ENCODE data around the gene ANKRD33B.
A peak's percentile ranks its signal among the peaks of the same experiment; 100 is the strongest.
"Not testable (repeated sequence)": the region's sequence is repeated elsewhere in the genome, so short reads cannot be mapped to it uniquely, and the experiment has no call there.

ANKRD33B gene

GRCh38 chr5:10574879-10575278 is 11.0 kb downstream of the ANKRD33B start:
- not testable (repeated sequence) for H3K9me3 Mint-ChIP-seq; H3K27ac Mint-ChIP-seq; H3K27me3 Mint-ChIP-seq (ENCODE audit: low read depth); H3K4me3 Mint-ChIP-seq; DNase-seq (ENCODE audit: low spot score); H3K36me3 Mint-ChIP-seq (ENCODE audit: low read depth)
- peaks cover 23% of the 10 kb centered on the region for H3K4me1 Mint-ChIP-seq (ENCODE audit: low read depth)

- Mint-ChIP-seq H3K27ac (peak overlapping the region; percentile 52), H3K27me3 (ENCODE audit: low read depth) (no peaks in the 10 kb centered on the region), H3K36me3 (ENCODE audit: low read depth) (peaks cover 3% of the 10 kb centered on the region), H3K9me3 (no peaks in the 10 kb centered on the region), H3K4me3 (no peak overlapping the region), H3K4me1 (ENCODE audit: low read depth) (peaks cover 29% of the 10 kb centered on the region)
- no peak for DNase-seq (ENCODE audit: low spot score)
Observed at GRCh38 chr5:10576121-10576789, 12.4 kb downstream of the ANKRD33B start.

GRCh38 chr5:10576790-10577189 is 12.9 kb downstream of the ANKRD33B start:
- Mint-ChIP-seq H3K9me3 (no peaks in the 10 kb centered on the region), H3K4me3 (no peak overlapping the region), H3K36me3 (ENCODE audit: low read depth) (peaks cover 3% of the 10 kb centered on the region), H3K27ac (no peak overlapping the region), H3K27me3 (ENCODE audit: low read depth) (no peaks in the 10 kb centered on the region), H3K4me1 (ENCODE audit: low read depth) (peaks cover 31% of the 10 kb centered on the region)
- DNase-seq (ENCODE audit: low spot score) = no peak

GRCh38 chr5:10577371-10578292 is 13.8 kb downstream of the ANKRD33B start:
- Mint-ChIP-seq H3K27ac (no peak overlapping the region), H3K4me1 (ENCODE audit: low read depth) (peaks cover 32% of the 10 kb centered on the region)

GRCh38 chr5:10578293-10578665 is 14.4 kb downstream of the ANKRD33B start:
- no peaks in the 10 kb centered on the region for H3K27me3 Mint-ChIP-seq (ENCODE audit: low read depth)
- H3K27ac Mint-ChIP-seq = no peak overlapping the region
- no peaks in the 10 kb centered on the region for H3K9me3 Mint-ChIP-seq
- no peaks in the 10 kb centered on the region for H3K36me3 Mint-ChIP-seq (ENCODE audit: low read depth)
- no peak overlapping the region for H3K4me3 Mint-ChIP-seq
- peaks cover 33% of the 10 kb centered on the region for H3K4me1 Mint-ChIP-seq (ENCODE audit: low read depth)
- DNase-seq (ENCODE audit: low spot score) = no peak

More at GRCh38 chr5:10577371-10578292, 13.8 kb downstream of the ANKRD33B start:
- H3K9me3 Mint-ChIP-seq = no peaks in the 10 kb centered on the region
- no peak overlapping the region for H3K4me3 Mint-ChIP-seq
- no peaks in the 10 kb centered on the region for H3K27me3 Mint-ChIP-seq (ENCODE audit: low read depth)
- DNase-seq (ENCODE audit: low spot score) = no peak
- peaks cover 3% of the 10 kb centered on the region for H3K36me3 Mint-ChIP-seq (ENCODE audit: low read depth)

GRCh38 chr5:10578869-10579268 is 15.0 kb downstream of the ANKRD33B start:
- Mint-ChIP-seq H3K9me3 (no peaks in the 10 kb centered on the region), H3K36me3 (ENCODE audit: low read depth) (no peaks in the 10 kb centered on the region), H3K4me3 (no peak overlapping the region), H3K27ac (no peak overlapping the region), H3K4me1 (ENCODE audit: low read depth) (peaks cover 37% of the 10 kb centered on the region), H3K27me3 (ENCODE audit: low read depth) (peaks cover 3% of the 10 kb centered on the region)
- no peak for DNase-seq (ENCODE audit: low spot score)

- peaks cover 1% of the 10 kb centered on the region for H3K36me3 Mint-ChIP-seq (ENCODE audit: low read depth)
- no peaks in the 10 kb centered on the region for H3K9me3 Mint-ChIP-seq
- no peak overlapping the region for H3K27ac Mint-ChIP-seq
- H3K27me3 Mint-ChIP-seq (ENCODE audit: low read depth) = peaks cover 4% of the 10 kb centered on the region
- peaks cover 42% of the 10 kb centered on the region for H3K4me1 Mint-ChIP-seq (ENCODE audit: low read depth)
- peak overlapping the region; percentile 9 for H3K4me3 Mint-ChIP-seq
- DNase-seq (ENCODE audit: low spot score) = no peak
Observed at GRCh38 chr5:10579536-10580521, 16.0 kb downstream of the ANKRD33B start.

- H3K4me3 Mint-ChIP-seq = no peak overlapping the region
- peaks cover 5% of the 10 kb centered on the region for H3K27me3 Mint-ChIP-seq (ENCODE audit: low read depth)
- no peak overlapping the region for H3K27ac Mint-ChIP-seq
- no peak for DNase-seq (ENCODE audit: low spot score)
- no peaks in the 10 kb centered on the region for H3K9me3 Mint-ChIP-seq
- peaks cover 47% of the 10 kb centered on the region for H3K4me1 Mint-ChIP-seq (ENCODE audit: low read depth)
- H3K36me3 Mint-ChIP-seq (ENCODE audit: low read depth) = peaks cover 2% of the 10 kb centered on the region
Observed at GRCh38 chr5:10580531-10581423, 16.9 kb downstream of the ANKRD33B start.

GRCh38 chr5:10581424-10581748 is 17.5 kb downstream of the ANKRD33B start:
- no peak for DNase-seq (ENCODE audit: low spot score)
- H3K27ac Mint-ChIP-seq = no peak overlapping the region
- peaks cover 5% of the 10 kb centered on the region for H3K27me3 Mint-ChIP-seq (ENCODE audit: low read depth)
- H3K4me3 Mint-ChIP-seq = no peak overlapping the region
- H3K36me3 Mint-ChIP-seq (ENCODE audit: low read depth) = peaks cover 2% of the 10 kb centered on the region
- peaks cover 43% of the 10 kb centered on the region for H3K4me1 Mint-ChIP-seq (ENCODE audit: low read depth)
- H3K9me3 Mint-ChIP-seq = no peaks in the 10 kb centered on the region

GRCh38 chr5:10581867-10582511 is 18.1 kb downstream of the ANKRD33B start:
- H3K36me3 Mint-ChIP-seq (ENCODE audit: low read depth) = peaks cover 2% of the 10 kb centered on the region
- H3K27ac Mint-ChIP-seq = no peak overlapping the region
- H3K27me3 Mint-ChIP-seq (ENCODE audit: low read depth) = peaks cover 5% of the 10 kb centered on the region
- no peaks in the 10 kb centered on the region for H3K9me3 Mint-ChIP-seq
- DNase-seq (ENCODE audit: low spot score) = no peak
- no peak overlapping the region for H3K4me3 Mint-ChIP-seq
- H3K4me1 Mint-ChIP-seq (ENCODE audit: low read depth) = peaks cover 39% of the 10 kb centered on the region

GRCh38 chr5:10582512-10582897 is 18.6 kb downstream of the ANKRD33B start:
- Mint-ChIP-seq H3K27me3 (ENCODE audit: low read depth) (peaks cover 5% of the 10 kb centered on the region), H3K9me3 (no peaks in the 10 kb centered on the region), H3K27ac (no peak overlapping the region), H3K4me1 (ENCODE audit: low read depth) (peaks cover 39% of the 10 kb centered on the region), H3K36me3 (ENCODE audit: low read depth) (peaks cover 2% of the 10 kb centered on the region), H3K4me3 (no peak overlapping the region)
- no peak for DNase-seq (ENCODE audit: low spot score)

GRCh38 chr5:10583663-10584572 is 20.0 kb downstream of the ANKRD33B start:
- no peak for DNase-seq (ENCODE audit: low spot score)
- no peak overlapping the region for H3K4me3 Mint-ChIP-seq
- H3K4me1 Mint-ChIP-seq (ENCODE audit: low read depth) = peaks cover 36% of the 10 kb centered on the region
- H3K27ac Mint-ChIP-seq = no peak overlapping the region
- peaks cover 2% of the 10 kb centered on the region for H3K36me3 Mint-ChIP-seq (ENCODE audit: low read depth)
- peaks cover 8% of the 10 kb centered on the region for H3K27me3 Mint-ChIP-seq (ENCODE audit: low read depth)
- H3K9me3 Mint-ChIP-seq = no peaks in the 10 kb centered on the region

All from T-helper 2 cell treated with Interferon-gamma antibody and Interleukin-4, amounts not matched to agents 5 μg/mL and 100 μg/mL, for 36 hours (primary cell).